ACC112 (cell line): ENCODE measurements around the gene XRRA1.

Experiments
- H2AFZ ChIP-seq: fragments of 200-600 bp; sonication (generic); one replicate; pipeline ENCODE4 v1.6.0; 2017; ENCODE audit warnings: antibody characterized with exemption, low read length; ENCODE audit not compliant: unreplicated experiment
- H3K27ac ChIP-seq: fragments of 200-600 bp; sonication (generic); 2 replicates; pipeline ENCODE4 v1.5.1; 2014; ENCODE audit warnings: low read depth, mild to moderate bottlenecking, antibody characterized with exemption, low read length, moderate library complexity
- H3K27me3 ChIP-seq: fragments of 200-600 bp; sonication (generic); 2 replicates; pipeline ENCODE4 v1.6.1; 2014; ENCODE audit warnings: mild to moderate bottlenecking, antibody characterized with exemption, low read length, moderate library complexity, mixed read lengths; ENCODE audit not compliant: insufficient read depth
- H3K36me3 ChIP-seq: fragments of 200-600 bp; sonication (generic); 2 replicates; pipeline ENCODE4 v1.6.1; 2016; ENCODE audit warnings: mild to moderate bottlenecking, antibody characterized with exemption, low read length, moderate library complexity, mixed read lengths; ENCODE audit not compliant: insufficient read depth
- H3K4me1 ChIP-seq: fragments of 200-600 bp; sonication (generic); one replicate; pipeline ENCODE4 v1.6.1; 2016; ENCODE audit warnings: low read length, mixed read lengths; ENCODE audit not compliant: insufficient read depth, unreplicated experiment, control insufficient read depth
- H3K4me3 ChIP-seq: fragments of 200-600 bp; sonication (generic); 2 replicates; pipeline ENCODE4 v1.5.1; 2014; ENCODE audit warnings: mild to moderate bottlenecking, low read depth, low read length
- H3K79me2 ChIP-seq: fragments of 200-600 bp; sonication (generic); one replicate; pipeline ENCODE4 v1.6.0; 2016; ENCODE audit warnings: low read length; ENCODE audit not compliant: control insufficient read depth, unreplicated experiment, insufficient read depth

Gene XRRA1

GRCh38 chr11:74853223-74853622, 95.7 kb downstream of the XRRA1 start:
- H3K79me2 ChIP-seq, result no peaks in the 10 kb centered on the region
- H3K4me3 ChIP-seq, result no peak overlapping the region
- H2AFZ ChIP-seq, result no peak overlapping the region
- H3K4me1 ChIP-seq, result peaks cover 24% of the 10 kb centered on the region
- H3K36me3 ChIP-seq, result peaks cover 17% of the 10 kb centered on the region; the same call in 1 of the 2 replicates
- no peaks in the 10 kb centered on the region for H3K27me3 ChIP-seq
- no peak overlapping the region for H3K27ac ChIP-seq

GRCh38 chr11:74849525-74850391, 99.1 kb downstream of the XRRA1 start:
- peak overlapping the region; percentile 8; the same call in 1 of the 2 replicates for H3K4me3 ChIP-seq
- no peaks in the 10 kb centered on the region for H3K27me3 ChIP-seq
- H3K27ac ChIP-seq, result peak overlapping the region; percentile 75
- peaks cover 30% of the 10 kb centered on the region for H3K4me1 ChIP-seq
- H2AFZ ChIP-seq, result no peak overlapping the region
- peaks cover 12% of the 10 kb centered on the region; the same call in 1 of the 2 replicates for H3K36me3 ChIP-seq
- H3K79me2 ChIP-seq, result no peaks in the 10 kb centered on the region

- Histone ChIP-seq H3K79me2 (no peaks in the 10 kb centered on the region), H3K27me3 (no peaks in the 10 kb centered on the region), H3K4me1 (peaks cover 30% of the 10 kb centered on the region), H3K27ac (no peak overlapping the region), H3K36me3 (peaks cover 12% of the 10 kb centered on the region; the same call in 1 of the 2 replicates), H2AFZ (no peak overlapping the region), H3K4me3 (no peak overlapping the region)
These were observed 101.0 kb downstream of the XRRA1 start for GRCh38 chr11:74847895-74848294.

- Histone ChIP-seq H3K4me1 (peaks cover 30% of the 10 kb centered on the region), H3K27me3 (no peaks in the 10 kb centered on the region), H3K4me3 (no peak overlapping the region), H3K79me2 (no peaks in the 10 kb centered on the region), H3K36me3 (peaks cover 16% of the 10 kb centered on the region; the same call in 1 of the 2 replicates), H2AFZ (no peak overlapping the region), H3K27ac (no peak overlapping the region)
These were observed 101.5 kb downstream of the XRRA1 start for GRCh38 chr11:74847395-74847794.

GRCh38 chr11:74846770-74847169, 102.1 kb downstream of the XRRA1 start:
- H3K36me3 ChIP-seq, result peaks cover 14% of the 10 kb centered on the region; the same call in 1 of the 2 replicates
- no peak overlapping the region for H3K27ac ChIP-seq
- no peaks in the 10 kb centered on the region for H3K27me3 ChIP-seq

GRCh38 chr11:74845978-74846517, 102.8 kb downstream of the XRRA1 start:
- H3K36me3 ChIP-seq, result peaks cover 7% of the 10 kb centered on the region; the same call in 1 of the 2 replicates
- H3K79me2 ChIP-seq, result no peaks in the 10 kb centered on the region
- H2AFZ ChIP-seq, result no peak overlapping the region

More at GRCh38 chr11:74846770-74847169, 102.1 kb downstream of the XRRA1 start:
- H3K4me1 ChIP-seq, result peaks cover 30% of the 10 kb centered on the region
- H3K79me2 ChIP-seq, result no peaks in the 10 kb centered on the region
- no peak overlapping the region for H3K4me3 ChIP-seq
- H2AFZ ChIP-seq, result no peak overlapping the region

GRCh38 chr11:74844865-74845264, 104.0 kb downstream of the XRRA1 start:
- Histone ChIP-seq H3K4me1 (peaks cover 22% of the 10 kb centered on the region), H2AFZ (no peak overlapping the region), H3K79me2 (no peaks in the 10 kb centered on the region), H3K27me3 (no peaks in the 10 kb centered on the region), H3K36me3 (0 out of 2 replicates have a peak, but pooled peaks cover 4% of the 10 kb centered on the region), H3K4me3 (no peak overlapping the region), H3K27ac (no peak overlapping the region)

More at GRCh38 chr11:74845978-74846517, 102.8 kb downstream of the XRRA1 start:
- Histone ChIP-seq H3K4me3 (no peak overlapping the region), H3K27ac (no peak overlapping the region), H3K27me3 (no peaks in the 10 kb centered on the region), H3K4me1 (peaks cover 29% of the 10 kb centered on the region)

- H3K4me3 ChIP-seq, result no peak overlapping the region
- no peaks in the 10 kb centered on the region for H3K27me3 ChIP-seq
- H3K27ac ChIP-seq, result no peak overlapping the region
- no peaks in the 10 kb centered on the region for H3K79me2 ChIP-seq
- H2AFZ ChIP-seq, result no peak overlapping the region
- 0 out of 2 replicates have a peak, but pooled peaks cover 4% of the 10 kb centered on the region for H3K36me3 ChIP-seq
- peaks cover 14% of the 10 kb centered on the region for H3K4me1 ChIP-seq
These were observed 104.8 kb downstream of the XRRA1 start for GRCh38 chr11:74844072-74844471.

GRCh38 chr11:74842967-74843366, 105.9 kb downstream of the XRRA1 start:
- Histone ChIP-seq H2AFZ (no peak overlapping the region), H3K36me3 (peaks cover 11% of the 10 kb centered on the region; the same call in 1 of the 2 replicates), H3K4me1 (peaks cover 10% of the 10 kb centered on the region), H3K4me3 (no peak overlapping the region), H3K27me3 (no peaks in the 10 kb centered on the region), H3K79me2 (no peaks in the 10 kb centered on the region), H3K27ac (no peak overlapping the region)

- no peaks in the 10 kb centered on the region for H3K79me2 ChIP-seq
- H3K4me1 ChIP-seq, result peaks cover 5% of the 10 kb centered on the region
- no peak overlapping the region for H2AFZ ChIP-seq
- peaks cover 33% of the 10 kb centered on the region; the same call in 1 of the 2 replicates for H3K36me3 ChIP-seq
- H3K27me3 ChIP-seq, result no peaks in the 10 kb centered on the region
- H3K27ac ChIP-seq, result no peak overlapping the region
- no peak overlapping the region for H3K4me3 ChIP-seq
These were observed 108.4 kb downstream of the XRRA1 start for GRCh38 chr11:74840486-74840885.
